Liver (tissue), 3 donors: ENCODE results near the gene ZNF32.

Experiments
- CTCF ChIP-seq: fragments of 150-350 bp; IDR thresholded peaks from 2 replicates; pipeline ENCODE4 v1.5.1; 2017; ENCODE audit warnings: improper control_type of control experiment, low read depth, low read length; ENCODE audit not compliant: missing input control
- TAF1 ChIP-seq: conservative IDR thresholded peaks from 2 replicates; pipeline ENCODE4 v1.6.1; 2016; ENCODE audit warnings: antibody characterized with exemption, mild to moderate bottlenecking
- donor health status: healthy.
- donor health status: healthy.

GRCh38 chr10:43681721-43682120, 33.0 kb upstream of the ZNF32 start:
- TF ChIP-seq CTCF = no peak
- TF ChIP-seq TAF1 = no peak
